Measurements from ENCODE around the gene INPP5A. TPM values are rescaled to one million over a fixed set of nuclear protein-coding genes. Genes with fewer than 3 reads are reported as not detected.

INPP5A gene
- total RNA-seq, 1 experiment from 2014 or later = 15.3 TPM

GRCh38 chr10:132517951-132518521, 19.6 kb upstream of the INPP5A start:
- DNase-seq (ENCODE audit: low read depth) = no peak

- DNase-seq (ENCODE audit: low read depth) = no peak
Observed at GRCh38 chr10:132518572-132519381, 18.8 kb upstream of the INPP5A start.

- DNase-seq (ENCODE audit: low read depth) = no peak
Observed at GRCh38 chr10:132519382-132520176, 18.0 kb upstream of the INPP5A start.

GRCh38 chr10:132520177-132520811, 17.3 kb upstream of the INPP5A start:
- peak; percentile 32 for DNase-seq (ENCODE audit: low read depth)

GRCh38 chr10:132521041-132521465, 16.5 kb upstream of the INPP5A start:
- no peak for DNase-seq (ENCODE audit: low read depth)

- no peak for DNase-seq (ENCODE audit: low read depth)
Observed at GRCh38 chr10:132521466-132522102, 16.0 kb upstream of the INPP5A start.

- no peak for DNase-seq (ENCODE audit: low read depth)
Observed at GRCh38 chr10:132522521-132523411, 14.8 kb upstream of the INPP5A start.

- no peak for DNase-seq (ENCODE audit: low read depth)
Observed at GRCh38 chr10:132523561-132524442, 13.8 kb upstream of the INPP5A start.

- no peak for DNase-seq (ENCODE audit: low read depth)
Observed at GRCh38 chr10:132524443-132525285, 12.9 kb upstream of the INPP5A start.

GRCh38 chr10:132526676-132527075, 10.9 kb upstream of the INPP5A start:
- DNase-seq (ENCODE audit: low read depth) = peak; percentile 68

GRCh38 chr10:132527339-132528063, 10.1 kb upstream of the INPP5A start:
- DNase-seq (ENCODE audit: low read depth) = no peak

- DNase-seq (ENCODE audit: low read depth) = no peak
Observed at GRCh38 chr10:132528064-132528691, 9.4 kb upstream of the INPP5A start.

GRCh38 chr10:132532179-132532578, 5.4 kb upstream of the INPP5A start:
- DNase-seq (ENCODE audit: low read depth) = no peak

GRCh38 chr10:132532749-132533560, 4.6 kb upstream of the INPP5A start:
- DNase-seq (ENCODE audit: low read depth) = peak; percentile 99

GRCh38 chr10:132533571-132534260, 3.9 kb upstream of the INPP5A start:
- DNase-seq (ENCODE audit: low read depth) = no peak

All from M059J (cell line).